Upper lobe of right lung (tissue), 1 donor: Measurements from ENCODE around the gene LZTS2. TPM values are rescaled to one million over a fixed set of nuclear protein-coding genes. Genes with fewer than 3 reads are reported as not detected.

Experiments used
- ATAC-seq: fragments of 200-7000 bp; cut with Tn5 transposase; one replicate; pipeline ENCODE4 v1.9.1; 2020; ENCODE audit warnings: mild to moderate bottlenecking, moderate library complexity
- DNase-seq: peaks from one replicate; pipeline ENCODE4 v3.0.0-alpha.2; 2020
- H3K27ac ChIP-seq: fragments of 200-600 bp; one replicate; pipeline ENCODE4 v1.8.0; 2022
- H3K27me3 ChIP-seq: fragments of 200-600 bp; one replicate; pipeline ENCODE4 v1.8.0; 2022; ENCODE audit warnings: mild to moderate bottlenecking
- H3K36me3 ChIP-seq: fragments of 200-600 bp; one replicate; pipeline ENCODE4 v1.8.0; 2022
- H3K4me1 ChIP-seq: fragments of 200-600 bp; one replicate; pipeline ENCODE4 v1.8.0; 2022
- H3K4me3 ChIP-seq: fragments of 200-600 bp; one replicate; pipeline ENCODE4 v1.8.0; 2022; ENCODE audit warnings: mild to moderate bottlenecking
- H3K9me3 ChIP-seq: fragments of 200-600 bp; one replicate; pipeline ENCODE4 v1.8.0; 2022
- CTCF ChIP-seq: fragments of 200-600 bp; IDR thresholded peaks from one replicate; pipeline ENCODE4 v1.8.0; 2022; ENCODE audit warnings: antibody characterized with exemption
- intact Hi-C: fragments of 100-400 bp; cut with DNase I; formaldehyde crosslinking; loops from one replicate; pipeline ENCODE4 v1.11.0; 2022
- total RNA-seq: library from RNA; stranded (reverse); fragmentation: NEBNext Ultra II Directional; extraction: Animal tissue kit (Norgen Biotek cat#: 25700); gene quantifications from one replicate; pipeline ENCODE4 v1.2.1, GENCODE V29; 2021
- donor health status: DM: no; HTN: yes; CAD: no; lungs with severe emphysema.

The LZTS2 gene
- total RNA-seq, 1 donor from 2014 or later, result 50.0 TPM

- H3K9me3 ChIP-seq, result no peaks in the 10 kb centered on the region
- peak overlapping the region; percentile 92 for H3K4me3 ChIP-seq
- H3K27me3 ChIP-seq, result no peaks in the 10 kb centered on the region
- H3K27ac ChIP-seq, result peak overlapping the region; percentile 87
- H3K36me3 ChIP-seq, result peaks cover 36% of the 10 kb centered on the region
- peaks cover 43% of the 10 kb centered on the region for H3K4me1 ChIP-seq
- intact Hi-C loops, result no loop called here
- peak; percentile 21 for ATAC-seq
- no peak for TF ChIP-seq CTCF
- DNase-seq, result peak; percentile 82
Observed at GRCh38 chr10:101000915-101001658, 1.5 kb downstream of the LZTS2 start.

- Histone ChIP-seq H3K27ac (peak overlapping the region; percentile 87), H3K36me3 (peaks cover 42% of the 10 kb centered on the region), H3K27me3 (no peaks in the 10 kb centered on the region), H3K4me1 (peaks cover 40% of the 10 kb centered on the region), H3K4me3 (peak overlapping the region; percentile 92), H3K9me3 (no peaks in the 10 kb centered on the region)
- ATAC-seq (no peak), DNase-seq (no peak)
- TF ChIP-seq CTCF, result no peak
- intact Hi-C loops, result no loop called here
Observed at GRCh38 chr10:101001659-101002035, 2.0 kb downstream of the LZTS2 start.

- Histone ChIP-seq H3K36me3 (peaks cover 48% of the 10 kb centered on the region), H3K9me3 (no peaks in the 10 kb centered on the region), H3K27ac (peak overlapping the region; percentile 87), H3K27me3 (no peaks in the 10 kb centered on the region), H3K4me1 (peaks cover 38% of the 10 kb centered on the region), H3K4me3 (no peak overlapping the region)
- DNase-seq, result no peak
- intact Hi-C loops, result no loop called here
- ATAC-seq, result no peak
- no peak for TF ChIP-seq CTCF
Observed at GRCh38 chr10:101002456-101002855, 2.8 kb downstream of the LZTS2 start.

GRCh38 chr10:101003639-101004206, 4.1 kb downstream of the LZTS2 start:
- intact Hi-C loops, result no loop called here
- no peak for TF ChIP-seq CTCF
- H3K36me3 ChIP-seq, result peaks cover 48% of the 10 kb centered on the region
- no peak overlapping the region for H3K27ac ChIP-seq
- H3K4me3 ChIP-seq, result no peak overlapping the region
- H3K4me1 ChIP-seq, result peaks cover 27% of the 10 kb centered on the region
- no peak for DNase-seq
- no peak for ATAC-seq
- H3K9me3 ChIP-seq, result no peaks in the 10 kb centered on the region
- no peaks in the 10 kb centered on the region for H3K27me3 ChIP-seq

- H3K9me3 ChIP-seq, result no peaks in the 10 kb centered on the region
- H3K27ac ChIP-seq, result no peak overlapping the region
- H3K4me1 ChIP-seq, result peaks cover 21% of the 10 kb centered on the region
- H3K27me3 ChIP-seq, result no peaks in the 10 kb centered on the region
- H3K4me3 ChIP-seq, result no peak overlapping the region
- no peak for TF ChIP-seq CTCF
- H3K36me3 ChIP-seq, result peaks cover 48% of the 10 kb centered on the region
- no peak for DNase-seq
- intact Hi-C loops, result no loop called here
- no peak for ATAC-seq
Observed at GRCh38 chr10:101005361-101005760, 5.8 kb downstream of the LZTS2 start.
